A673 (cell line): ENCODE data around the gene CPA4. TPM values are rescaled to one million over a fixed set of nuclear protein-coding genes. Genes with fewer than 3 reads are reported as not detected.

Experiments used
- BruUV-seq: library from RNA; stranded (reverse); fragments of 400-500 nt; replicated peaks from 2 replicates; lab custom pipeline; 2021; lab: Mats Ljungman, UMichigan
- CTCF ChIA-PET: fragments of 300-600 bp; sonication (Branson Sonifier 250); formaldehyde crosslinking; loops from one replicate; lab custom pipeline; 2022; ENCODE audit warnings: antibody characterized with exemption; lab: Charles Lee
- POLR2A ChIA-PET: fragments of 300-600 bp; sonication (Branson Sonifier 250); formaldehyde crosslinking; loops from one replicate; lab custom pipeline; 2022; ENCODE audit warnings: antibody characterized with exemption; ENCODE audit not compliant: low non-redundant PET; lab: Charles Lee
- DNase-seq: peaks from one replicate; pipeline ENCODE4 v3.0.0-alpha.2; 2015; ENCODE audit warnings: low spot score
- H3K27ac ChIP-seq: fragments of 200-600 bp; sonication (generic); 2 replicates; pipeline ENCODE4 v1.5.1; 2016; ENCODE audit warnings: mixed run types, low read depth, mild to moderate bottlenecking, mixed read lengths, antibody characterized with exemption, low read length; ENCODE audit not compliant: poor library complexity, severe bottlenecking
- H3K27me3 ChIP-seq: fragments of 200-600 bp; sonication (generic); replicated peaks from 2 replicates; pipeline ENCODE4 v1.6.1; 2017; ENCODE audit warnings: mixed run types, low read depth, mild to moderate bottlenecking, mixed read lengths, antibody characterized with exemption, low read length; ENCODE audit not compliant: insufficient read depth, poor library complexity
- H3K36me3 ChIP-seq: fragments of 200-600 bp; sonication (generic); 2 replicates; pipeline ENCODE4 v1.6.1; 2016; ENCODE audit warnings: mixed run types, mild to moderate bottlenecking, mixed read lengths, antibody characterized with exemption, low read length; ENCODE audit not compliant: insufficient read depth, poor library complexity, severe bottlenecking
- H3K4me1 ChIP-seq: fragments of 200-600 bp; sonication (generic); 2 replicates; pipeline ENCODE4 v1.6.1; 2017; ENCODE audit warnings: mixed run types, mild to moderate bottlenecking, mixed read lengths, antibody characterized with exemption, low read length; ENCODE audit not compliant: insufficient read depth, poor library complexity, severe bottlenecking
- H3K4me3 ChIP-seq: fragments of 200-600 bp; sonication (generic); 2 replicates; pipeline ENCODE4 v1.5.1; 2016; ENCODE audit warnings: low read depth, mixed run types, mild to moderate bottlenecking, mixed read lengths, low read length; ENCODE audit not compliant: poor library complexity, severe bottlenecking
- H3K9me3 ChIP-seq: fragments of 200-600 bp; sonication (generic); 2 replicates; pipeline ENCODE4 v1.6.1; 2016; ENCODE audit warnings: mixed run types, low read depth, mild to moderate bottlenecking, mixed read lengths, antibody characterized with exemption, low read length; ENCODE audit not compliant: poor library complexity, severe bottlenecking
- CTCF ChIP-seq: fragments of 300-800, 200-600 bp; sonication (generic); conservative IDR thresholded peaks from 2 replicates; pipeline ENCODE4 v1.5.1; 2017; ENCODE audit warnings: low read depth, mild to moderate bottlenecking, antibody characterized with exemption, low read length, moderate library complexity, mixed read lengths
- EZH2 ChIP-seq: fragments of 200-600 bp; sonication (generic); IDR thresholded peaks from 2 replicates; pipeline ENCODE4 v1.6.1; 2017; ENCODE audit warnings: borderline replicate concordance, low read depth, mild to moderate bottlenecking, mixed read lengths, antibody characterized with exemption, low read length; ENCODE audit not compliant: poor library complexity, severe bottlenecking
- intact Hi-C: fragments of 100-400 bp; cut with micrococcal nuclease; formaldehyde crosslinking; loops from one replicate; pipeline ENCODE4 v1.10.0; 2022; ENCODE audit not compliant: unreplicated experiment
- total RNA-seq: library from RNA; stranded (reverse); gene quantifications from 2 replicates; pipeline ENCODE4 v1.2.3, GENCODE V29; 2021

The CPA4 gene
- total RNA-seq, 1 experiment from 2014 or later, result not detected

- Histone ChIP-seq H3K4me1 (no peaks in the 10 kb centered on the region), H3K36me3 (no peaks in the 10 kb centered on the region), H3K9me3 (no peaks in the 10 kb centered on the region), H3K27me3 (no peaks in the 10 kb centered on the region), H3K4me3 (no peak overlapping the region), H3K27ac (no peak overlapping the region)
- ChIA-PET CTCF (no interaction called here), POLR2A (interaction anchor here (0.6 kb wide), 1 partner anchor 94 kb away, joined by 3 read pairs; no protein-coding TSS in a partner anchor)
- no peak for TF ChIP-seq CTCF
- no peak for TF ChIP-seq EZH2
- no TSS peak for BruUV-seq
- intact Hi-C loops, result no loop called here
- DNase-seq, result no peak
Observed at GRCh38 chr7:130338233-130338632, 45.3 kb downstream of the CPA4 start.

- CTCF ChIA-PET, result no interaction called here
Observed at GRCh38 chr7:130341882-130342281, 48.9 kb downstream of the CPA4 start.

GRCh38 chr7:130342701-130343380 is 49.9 kb downstream of the CPA4 start:
- no peaks in the 10 kb centered on the region for H3K9me3 ChIP-seq
- BruUV-seq, result no TSS peak
- ChIA-PET POLR2A (no interaction called here), CTCF (no interaction called here)
- intact Hi-C loops, result no loop called here
- TF ChIP-seq CTCF, result no peak
- H3K4me3 ChIP-seq, result no peak overlapping the region
- no peak overlapping the region for H3K27ac ChIP-seq
- H3K4me1 ChIP-seq, result peaks cover 7% of the 10 kb centered on the region
- H3K36me3 ChIP-seq, result no peaks in the 10 kb centered on the region
- H3K27me3 ChIP-seq, result no peaks in the 10 kb centered on the region
- no peak for DNase-seq

More at GRCh38 chr7:130341882-130342281, 48.9 kb downstream of the CPA4 start:
- BruUV-seq, result no TSS peak
- Histone ChIP-seq H3K27me3 (no peaks in the 10 kb centered on the region), H3K27ac (no peak overlapping the region), H3K4me1 (peaks cover 7% of the 10 kb centered on the region), H3K36me3 (no peaks in the 10 kb centered on the region), H3K9me3 (no peaks in the 10 kb centered on the region), H3K4me3 (no peak overlapping the region)
- no peak for DNase-seq
- TF ChIP-seq CTCF, result no peak
- no peak for TF ChIP-seq EZH2
- POLR2A ChIA-PET, result no interaction called here
- intact Hi-C loops, result no loop called here
